ENCODE data around the gene NUP153. TPM values are rescaled to one million over a fixed set of nuclear protein-coding genes. Genes with fewer than 3 reads are reported as not detected.

NUP153 gene
- total and polyA plus RNA-seq, 9 donors: 14.2 to 43.4 (median 33.4) TPM

- 86 to 93% (median 91%) methylated on average over 4 of the region's 4 CpGs for WGBS, 3 donors
- intact Hi-C loops (cut with DNase I): no loop called here
- H3K36me3 ChIP-seq: no peaks in the 10 kb centered on the region
Observed at GRCh38 chr6:17663226-17663625, 43.5 kb downstream of the NUP153 start.

GRCh38 chr6:17662585-17662984 lies 44.1 kb downstream of the NUP153 start:
- no peak for TF ChIP-seq EP300 (IDR thresholded peaks at IDR 0.05)
- TF ChIP-seq CTCF (IDR thresholded peaks at IDR 0.05): no peak
- TF ChIP-seq POLR2A (IDR thresholded peaks at IDR 0.05): no peak
- WGBS, 3 donors: 84 to 87% (median 86%) methylated on average over 2 of the region's 2 CpGs

More at GRCh38 chr6:17663226-17663625, 43.5 kb downstream of the NUP153 start:
- no peak overlapping the region for H3K4me3 ChIP-seq
- no peak overlapping the region for H3K27ac ChIP-seq
- H3K27me3 ChIP-seq: no peaks in the 10 kb centered on the region
- no peak for DNase-seq
- H3K9me3 ChIP-seq: no peaks in the 10 kb centered on the region
- H3K4me1 ChIP-seq (ENCODE audit: insufficient read depth): no peaks in the 10 kb centered on the region
- no peak for TF ChIP-seq EP300 (IDR thresholded peaks at IDR 0.05)
- no peak for TF ChIP-seq POLR2A (IDR thresholded peaks at IDR 0.05)
- no peak for TF ChIP-seq CTCF (IDR thresholded peaks at IDR 0.05)

GRCh38 chr6:17656644-17657043 lies 50.1 kb downstream of the NUP153 start:
- Histone ChIP-seq H3K27ac (no peak overlapping the region), H3K4me1 (ENCODE audit: insufficient read depth) (no peaks in the 10 kb centered on the region), H3K27me3 (no peaks in the 10 kb centered on the region), H3K4me3 (no peak overlapping the region), H3K36me3 (no peaks in the 10 kb centered on the region), H3K9me3 (no peaks in the 10 kb centered on the region)
- 60 to 64% (median 63%) methylated on average over 3 of the region's 3 CpGs for whole genome bisulfite sequencing, 3 donors
- TF ChIP-seq CTCF (IDR thresholded peaks at IDR 0.05) (no peak), POLR2A (IDR thresholded peaks at IDR 0.05) (no peak), EP300 (IDR thresholded peaks at IDR 0.05) (no peak)
- intact Hi-C loops (cut with DNase I): no loop called here
- DNase-seq: no peak

More at GRCh38 chr6:17662585-17662984, 44.1 kb downstream of the NUP153 start:
- Histone ChIP-seq H3K4me1 (ENCODE audit: insufficient read depth) (no peaks in the 10 kb centered on the region), H3K9me3 (no peaks in the 10 kb centered on the region), H3K36me3 (no peaks in the 10 kb centered on the region), H3K27me3 (no peaks in the 10 kb centered on the region), H3K4me3 (no peak overlapping the region), H3K27ac (no peak overlapping the region)
- intact Hi-C loops (cut with DNase I): no loop called here
- no peak for DNase-seq

GRCh38 chr6:17656092-17656491 lies 50.6 kb downstream of the NUP153 start:
- Histone ChIP-seq H3K9me3 (no peaks in the 10 kb centered on the region), H3K36me3 (no peaks in the 10 kb centered on the region), H3K27me3 (no peaks in the 10 kb centered on the region), H3K4me1 (ENCODE audit: insufficient read depth) (no peaks in the 10 kb centered on the region), H3K27ac (no peak overlapping the region), H3K4me3 (no peak overlapping the region)
- intact Hi-C loops (cut with DNase I): no loop called here
- 95 to 100% (median 100%) methylated on average over 1 of the region's 1 CpG for WGBS, 3 donors
- TF ChIP-seq EP300 (IDR thresholded peaks at IDR 0.05) (no peak), POLR2A (IDR thresholded peaks at IDR 0.05) (no peak), CTCF (IDR thresholded peaks at IDR 0.05) (no peak)
- DNase-seq: no peak
